HG03575 (cell line): ENCODE measurements around the gene ZNF641.

Experiments
- ATAC-seq: cut with Tn5 transposase; IDR thresholded peaks from one replicate; pipeline ENCODE4 v1.9.1; 2021; ENCODE audit not compliant: unreplicated experiment, insufficient number of reproducible peaks, low FRiP score; ENCODE audit errors: extremely low read depth

The ZNF641 gene

GRCh38 chr12:48350249-48351021, at the start of gene ZNF641:
ZNF641 (minus strand) TSS chr12:48350919; CDS start chr12:48348090, 2,829 bp downstream.
- no peak for ATAC-seq

- ATAC-seq = no peak
These were observed 39.3 kb upstream of the ZNF641 start for GRCh38 chr12:48390026-48390425.

- no peak for ATAC-seq
These were observed 38.7 kb upstream of the ZNF641 start for GRCh38 chr12:48389409-48389808.

- no peak for ATAC-seq
These were observed 38.2 kb upstream of the ZNF641 start for GRCh38 chr12:48388938-48389337.

- ATAC-seq = no peak
These were observed 37.7 kb upstream of the ZNF641 start for GRCh38 chr12:48388460-48388859.

GRCh38 chr12:48380596-48380995, 29.9 kb upstream of the ZNF641 start:
- ATAC-seq = no peak

- no peak for ATAC-seq
These were observed 29.1 kb upstream of the ZNF641 start for GRCh38 chr12:48379794-48380193.

GRCh38 chr12:48377646-48378045, 26.9 kb upstream of the ZNF641 start:
- ATAC-seq = no peak

- ATAC-seq = no peak
These were observed 23.4 kb upstream of the ZNF641 start for GRCh38 chr12:48374164-48374563.

- no peak for ATAC-seq
These were observed 15.4 kb upstream of the ZNF641 start for GRCh38 chr12:48366131-48366530.

- no peak for ATAC-seq
These were observed 11.1 kb upstream of the ZNF641 start for GRCh38 chr12:48361664-48362339.

GRCh38 chr12:48358937-48359513, 8.3 kb upstream of the ZNF641 start:
- no peak for ATAC-seq

- no peak for ATAC-seq
These were observed 5.5 kb upstream of the ZNF641 start for GRCh38 chr12:48356041-48356768.

GRCh38 chr12:48352157-48352760, 1.5 kb upstream of the ZNF641 start:
- no peak for ATAC-seq

- no peak for ATAC-seq
These were observed 446 bp upstream of the ZNF641 start for GRCh38 chr12:48351022-48351708.

- no peak for ATAC-seq
These were observed 1.2 kb downstream of the ZNF641 start for GRCh38 chr12:48349471-48349870.

- no peak for ATAC-seq
These were observed 7.7 kb downstream of the ZNF641 start for GRCh38 chr12:48342980-48343379.

- no peak for ATAC-seq
These were observed 9.8 kb downstream of the ZNF641 start for GRCh38 chr12:48340943-48341342.
